WTC11 (cell line): ENCODE measurements around the gene PARVG.

Source experiments
- ATF1 ChIP-seq: sonication (generic); formaldehyde crosslinking; IDR thresholded peaks from 2 replicates; pipeline ENCODE4 v1.8.1; 2023; ENCODE audit warnings: mild to moderate bottlenecking, moderate library complexity, missing genetic modification reagents
- ATF2 ChIP-seq: sonication (generic); formaldehyde crosslinking; IDR thresholded peaks from 2 replicates; pipeline ENCODE4 v1.8.1; 2022; ENCODE audit warnings: low read depth, missing genetic modification reagents, borderline replicate concordance
- ATF6 ChIP-seq: sonication (generic); formaldehyde crosslinking; IDR thresholded peaks from 2 replicates; pipeline ENCODE4 v1.8.1; 2023; ENCODE audit warnings: mild to moderate bottlenecking, missing genetic modification reagents
- CBFB ChIP-seq: sonication (generic); formaldehyde crosslinking; IDR thresholded peaks from 2 replicates; pipeline ENCODE4 v1.8.1; 2022; ENCODE audit warnings: mild to moderate bottlenecking, low read depth, missing genetic modification reagents
- CTCF ChIP-seq: fragments of 200-600 bp; IDR thresholded peaks from 2 replicates; pipeline ENCODE4 v1.8.0; 2022; ENCODE audit warnings: antibody characterized with exemption
- MAX ChIP-seq: sonication (generic); formaldehyde crosslinking; IDR thresholded peaks from 2 replicates; pipeline ENCODE4 v1.8.0; 2022; ENCODE audit warnings: mild to moderate bottlenecking, missing genetic modification reagents
- NFATC4 ChIP-seq: fragments of 250-450 bp; sonication (Bioruptor Pico); IDR thresholded peaks from 2 replicates; pipeline ENCODE4 v1.9.0; 2021; ENCODE audit warnings: mild to moderate bottlenecking
- USF2 ChIP-seq: sonication (generic); formaldehyde crosslinking; IDR thresholded peaks from 2 replicates; pipeline ENCODE4 v1.8.1; 2023; ENCODE audit warnings: mild to moderate bottlenecking, missing genetic modification reagents, moderate library complexity
- ZBTB43 ChIP-seq: sonication (generic); formaldehyde crosslinking; IDR thresholded peaks from 2 replicates; pipeline ENCODE4 v1.8.1; 2023; ENCODE audit warnings: mild to moderate bottlenecking, missing genetic modification reagents

GRCh38 chr22:44131412-44131811 lies 49.3 kb upstream of the PARVG start:
- TF ChIP-seq CTCF: no peak
- no peak for TF ChIP-seq ATF2 (CRISPR knock-in tag)
- TF ChIP-seq ATF1 (CRISPR knock-in tag): no peak
- TF ChIP-seq ATF6 (CRISPR knock-in tag): no peak
- TF ChIP-seq NFATC4 (CRISPR knock-in tag): no peak
- TF ChIP-seq USF2: no peak
- no peak for TF ChIP-seq CBFB (CRISPR knock-in tag)
- TF ChIP-seq ZBTB43 (CRISPR knock-in tag): no peak
- no peak for TF ChIP-seq MAX (CRISPR knock-in tag)
